ENCODE measurements around the gene RGS3. TPM values are rescaled to one million over a fixed set of nuclear protein-coding genes. Genes with fewer than 3 reads are reported as not detected.

RGS3 gene
- total RNA-seq, 2 experiments from 2014 or later = 68.9 to 77.2 TPM

DNA sequence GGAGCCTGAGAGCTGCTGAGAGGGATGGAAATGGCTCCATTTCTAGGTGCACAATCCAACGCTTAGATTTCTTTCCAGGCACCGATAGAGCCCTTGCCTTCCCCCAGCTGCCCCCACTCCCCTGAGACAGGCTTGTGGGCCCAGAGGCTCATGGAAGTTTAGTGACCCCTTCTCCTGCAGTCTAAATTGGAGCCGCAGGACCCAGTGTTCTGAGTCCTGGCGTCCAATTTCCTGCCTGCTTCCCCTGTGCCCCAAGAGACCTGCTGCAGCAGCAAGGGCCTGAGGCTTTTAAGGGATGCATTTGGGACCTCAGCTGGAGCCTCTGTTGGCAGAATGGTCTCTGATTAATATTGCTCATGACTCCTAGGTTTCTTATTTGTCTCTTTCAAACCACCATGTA lies 61.7 kb downstream of the RGS3 start:
- ChIA-PET CTCF (interaction anchor here (0.7 to 2.3 kb wide), 8 partner anchors 10 to 130 kb away, joined by 3 to 7 read pairs (median 4); no protein-coding TSS in a partner anchor), POLR2A (interaction anchor here (1.1 to 1.2 kb wide), 2 partner anchors 7 to 57 kb away, joined by 3 to 4 read pairs; no protein-coding TSS in a partner anchor)
- no peaks in the 10 kb centered on the region for H3K27me3 Mint-ChIP-seq (ENCODE audit: low read depth)
- peaks cover 75% of the 10 kb centered on the region for H3K4me1 Mint-ChIP-seq (ENCODE audit: low read depth)
- peak overlapping the region; percentile 14 for H3K27ac Mint-ChIP-seq
- ATAC-seq (no peak), DNase-seq (no peak)
- H3K4me3 Mint-ChIP-seq = no peak overlapping the region
- H3K9me3 Mint-ChIP-seq (ENCODE audit: insufficient read depth) = no peaks in the 10 kb centered on the region
- peaks cover 82% of the 10 kb centered on the region for H3K36me3 Mint-ChIP-seq (ENCODE audit: low read depth)

DNA sequence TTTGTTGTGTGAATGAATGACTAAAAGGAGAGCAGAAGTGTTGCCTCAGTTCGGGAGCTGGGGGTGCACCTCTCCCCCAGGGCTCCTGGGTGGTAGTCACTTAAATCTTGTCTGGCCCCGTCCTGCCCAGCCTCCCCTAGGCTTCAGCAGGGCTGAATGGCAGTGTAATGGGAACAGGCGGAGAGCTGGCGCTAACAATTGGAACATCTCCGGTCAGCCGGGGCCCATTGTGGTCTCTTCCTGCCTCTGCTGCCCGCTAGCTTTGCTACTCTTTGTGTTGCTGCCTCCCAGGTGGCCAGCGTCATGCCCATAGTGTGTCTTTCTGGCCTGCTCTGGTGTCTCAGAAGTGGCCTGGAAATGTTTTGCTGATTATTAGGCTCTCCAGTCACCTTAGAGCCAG lies 62.3 kb downstream of the RGS3 start:
- no peak for DNase-seq
- Mint-ChIP-seq H3K36me3 (ENCODE audit: low read depth) (peaks cover 81% of the 10 kb centered on the region), H3K4me1 (ENCODE audit: low read depth) (peaks cover 70% of the 10 kb centered on the region), H3K27ac (peak overlapping the region; percentile 14), H3K4me3 (no peak overlapping the region), H3K9me3 (ENCODE audit: insufficient read depth) (no peaks in the 10 kb centered on the region), H3K27me3 (ENCODE audit: low read depth) (no peaks in the 10 kb centered on the region)
- CTCF ChIA-PET = interaction anchor here (0.9 to 2.3 kb wide), 5 partner anchors 9 to 129 kb away, joined by 3 to 7 read pairs (median 5); no protein-coding TSS in a partner anchor
- no peak for ATAC-seq
- POLR2A ChIA-PET = interaction anchor here (1.1 to 1.2 kb wide), 2 partner anchors 8 to 57 kb away, joined by 3 to 4 read pairs; no protein-coding TSS in a partner anchor

DNA sequence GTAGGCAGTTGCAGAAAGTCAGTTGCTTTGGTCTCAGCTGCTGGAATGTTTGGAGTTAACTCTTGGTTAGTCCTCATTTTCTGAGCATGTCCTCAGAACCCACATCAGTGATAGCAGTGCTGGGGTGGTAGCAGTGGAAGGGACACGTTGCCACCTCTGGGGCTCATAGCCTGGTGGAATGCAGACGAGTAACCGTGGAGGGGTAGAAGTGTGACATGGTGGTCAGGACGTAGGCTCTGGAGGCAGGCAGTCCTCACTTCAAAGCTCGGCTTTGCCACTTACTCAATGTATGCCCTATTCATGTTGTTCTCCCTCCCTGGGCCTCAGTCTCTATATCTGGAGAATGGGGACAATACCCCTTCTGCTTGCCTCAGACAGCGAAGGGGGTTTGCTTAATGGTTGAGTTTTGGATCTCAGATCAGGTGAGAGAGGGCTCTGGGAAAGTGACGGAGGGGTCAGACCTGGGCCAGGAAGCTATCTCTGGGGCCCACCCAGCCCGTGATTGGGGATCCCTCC lies 62.8 kb downstream of the RGS3 start:
- Mint-ChIP-seq H3K9me3 (ENCODE audit: insufficient read depth) (no peaks in the 10 kb centered on the region), H3K27ac (no peak overlapping the region), H3K4me1 (ENCODE audit: low read depth) (peaks cover 67% of the 10 kb centered on the region), H3K36me3 (ENCODE audit: low read depth) (peaks cover 82% of the 10 kb centered on the region), H3K27me3 (ENCODE audit: low read depth) (no peaks in the 10 kb centered on the region), H3K4me3 (no peak overlapping the region)
- POLR2A ChIA-PET = interaction anchor here (1.1 to 1.3 kb wide), 3 partner anchors 8 to 56 kb away, joined by 3 to 4 read pairs (median 3); no protein-coding TSS in a partner anchor
- DNase-seq (no peak), ATAC-seq (no peak)
- CTCF ChIA-PET = interaction anchor here (0.9 kb wide), 1 partner anchor 56 kb away, joined by 3 read pairs; no protein-coding TSS in a partner anchor

DNA sequence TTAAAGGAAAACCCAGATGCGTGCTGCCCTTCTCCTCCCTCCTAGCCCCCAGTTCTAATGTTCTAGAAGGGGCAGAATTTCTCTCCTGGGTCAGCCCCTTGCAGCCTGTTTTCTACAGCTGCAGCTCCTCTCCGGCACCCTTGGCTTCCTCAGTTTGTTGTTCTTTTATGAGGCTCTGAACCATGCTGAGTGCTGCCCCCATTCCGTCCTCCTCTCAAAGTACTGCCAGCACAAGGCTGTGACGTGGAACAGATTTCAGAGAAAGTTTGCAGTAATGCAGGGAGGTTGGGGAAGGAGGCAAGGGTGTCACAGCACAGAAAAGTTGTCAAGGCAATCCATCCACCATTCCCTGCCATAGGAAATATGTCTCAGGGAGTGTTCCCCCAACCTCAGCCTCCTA lies 63.3 kb downstream of the RGS3 start:
- CTCF ChIA-PET = no interaction called here
- Mint-ChIP-seq H3K27ac (peak overlapping the region; percentile 75), H3K4me1 (ENCODE audit: low read depth) (peaks cover 62% of the 10 kb centered on the region), H3K4me3 (no peak overlapping the region), H3K36me3 (ENCODE audit: low read depth) (peaks cover 83% of the 10 kb centered on the region), H3K27me3 (ENCODE audit: low read depth) (no peaks in the 10 kb centered on the region), H3K9me3 (ENCODE audit: insufficient read depth) (no peaks in the 10 kb centered on the region)
- POLR2A ChIA-PET = interaction anchor here (1.3 kb wide), 1 partner anchor 11 kb away, joined by 3 read pairs; no protein-coding TSS in a partner anchor
- ATAC-seq (no peak), DNase-seq (no peak)

DNA sequence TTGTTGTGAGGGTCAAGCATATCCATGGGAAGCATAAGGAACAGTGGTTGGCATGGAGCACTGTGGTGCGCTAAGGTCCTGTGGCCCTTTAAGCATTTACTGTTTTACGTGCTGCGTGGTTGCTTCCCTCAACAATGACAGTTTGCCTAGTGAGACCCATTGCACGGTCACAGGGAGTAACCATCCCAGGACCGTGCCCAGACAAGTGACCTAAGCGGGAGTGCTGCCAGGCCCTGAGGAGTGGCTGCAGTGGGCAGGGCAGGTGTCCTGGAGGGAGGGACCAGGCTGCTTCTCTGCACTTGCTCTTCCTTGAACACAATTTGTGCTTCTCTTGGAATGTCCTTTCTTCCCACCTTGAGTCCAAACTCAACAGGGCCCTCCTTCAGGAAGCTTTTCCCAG lies 64.6 kb downstream of the RGS3 start:
- peak overlapping the region; percentile 24 for H3K27ac Mint-ChIP-seq
- H3K9me3 Mint-ChIP-seq (ENCODE audit: insufficient read depth) = no peaks in the 10 kb centered on the region
- ChIA-PET POLR2A (no interaction called here), CTCF (no interaction called here)
- peaks cover 77% of the 10 kb centered on the region for H3K36me3 Mint-ChIP-seq (ENCODE audit: low read depth)
- H3K27me3 Mint-ChIP-seq (ENCODE audit: low read depth) = no peaks in the 10 kb centered on the region
- ATAC-seq = no peak
- peaks cover 50% of the 10 kb centered on the region for H3K4me1 Mint-ChIP-seq (ENCODE audit: low read depth)
- DNase-seq = no peak
- H3K4me3 Mint-ChIP-seq = no peak overlapping the region

DNA sequence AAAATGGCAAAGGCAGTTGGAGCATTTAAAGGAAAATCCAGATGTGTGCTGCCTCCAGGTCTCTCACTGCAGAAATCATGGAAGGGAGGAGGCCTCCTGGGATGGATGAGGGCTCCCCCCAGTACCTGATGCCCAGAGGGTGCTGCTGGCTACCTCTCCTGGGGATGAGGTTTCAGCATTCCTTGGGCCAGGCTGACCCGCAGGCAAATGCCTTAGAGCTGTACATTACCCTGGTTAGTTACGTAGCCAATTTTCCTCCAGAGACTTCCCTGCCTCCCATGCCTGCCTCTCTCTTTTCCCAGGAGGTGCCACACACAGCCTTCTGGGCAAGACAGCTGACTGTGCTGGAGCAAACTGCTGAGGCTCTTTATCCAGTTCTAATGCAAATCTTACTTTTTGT lies 65.3 kb downstream of the RGS3 start:
- Mint-ChIP-seq H3K9me3 (ENCODE audit: insufficient read depth) (no peaks in the 10 kb centered on the region), H3K27ac (no peak overlapping the region), H3K36me3 (ENCODE audit: low read depth) (peaks cover 73% of the 10 kb centered on the region), H3K4me1 (ENCODE audit: low read depth) (peaks cover 43% of the 10 kb centered on the region), H3K27me3 (ENCODE audit: low read depth) (no peaks in the 10 kb centered on the region), H3K4me3 (no peak overlapping the region)
- ChIA-PET POLR2A (no interaction called here), CTCF (no interaction called here)
- no peak for DNase-seq
- no peak for ATAC-seq

DNA sequence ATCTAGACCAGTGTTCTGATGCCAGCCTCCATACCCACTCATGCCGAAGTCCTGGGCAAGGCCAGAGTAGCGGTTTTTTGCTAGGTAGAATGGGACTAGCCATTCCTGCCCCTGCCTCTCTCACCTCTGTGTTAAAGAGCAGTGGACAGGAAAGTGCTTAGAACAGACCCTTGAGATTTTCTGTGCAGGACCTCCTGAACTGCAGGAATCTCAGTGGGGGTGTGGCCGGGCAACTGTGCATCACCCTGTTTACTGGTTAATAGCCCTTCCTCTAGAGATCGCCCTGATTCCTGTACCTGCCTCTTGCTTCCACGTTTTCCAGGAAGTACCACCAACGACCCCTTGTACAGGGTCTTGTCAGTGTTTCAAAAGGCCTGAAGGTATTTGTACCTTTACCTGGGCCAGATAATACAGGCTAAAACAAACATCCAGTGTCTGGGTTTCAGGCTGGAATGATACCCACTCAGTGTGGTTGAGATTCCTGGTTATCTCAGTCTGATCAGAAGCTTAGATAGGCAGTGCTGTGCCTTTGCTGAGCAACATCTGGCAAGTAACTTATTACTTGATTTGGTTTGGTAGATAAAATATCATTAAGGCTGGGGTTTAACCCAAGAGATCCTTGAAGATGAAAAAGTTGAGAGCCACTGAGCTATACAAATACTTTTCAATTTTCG lies 65.9 kb downstream of the RGS3 start:
- H3K4me1 Mint-ChIP-seq (ENCODE audit: low read depth) = peaks cover 36% of the 10 kb centered on the region
- no peaks in the 10 kb centered on the region for H3K9me3 Mint-ChIP-seq (ENCODE audit: insufficient read depth)
- peaks cover 68% of the 10 kb centered on the region for H3K36me3 Mint-ChIP-seq (ENCODE audit: low read depth)
- H3K4me3 Mint-ChIP-seq = no peak overlapping the region
- no peak overlapping the region for H3K27ac Mint-ChIP-seq
- ChIA-PET POLR2A (interaction anchor here (1.0 kb wide), 1 partner anchor 9 kb away, joined by 3 read pairs; no protein-coding TSS in a partner anchor), CTCF (interaction anchor here (1.1 kb wide), 1 partner anchor 50 kb away, joined by 3 read pairs; no protein-coding TSS in a partner anchor)
- H3K27me3 Mint-ChIP-seq (ENCODE audit: low read depth) = no peaks in the 10 kb centered on the region
- DNase-seq = no peak
- ATAC-seq = no peak

DNA sequence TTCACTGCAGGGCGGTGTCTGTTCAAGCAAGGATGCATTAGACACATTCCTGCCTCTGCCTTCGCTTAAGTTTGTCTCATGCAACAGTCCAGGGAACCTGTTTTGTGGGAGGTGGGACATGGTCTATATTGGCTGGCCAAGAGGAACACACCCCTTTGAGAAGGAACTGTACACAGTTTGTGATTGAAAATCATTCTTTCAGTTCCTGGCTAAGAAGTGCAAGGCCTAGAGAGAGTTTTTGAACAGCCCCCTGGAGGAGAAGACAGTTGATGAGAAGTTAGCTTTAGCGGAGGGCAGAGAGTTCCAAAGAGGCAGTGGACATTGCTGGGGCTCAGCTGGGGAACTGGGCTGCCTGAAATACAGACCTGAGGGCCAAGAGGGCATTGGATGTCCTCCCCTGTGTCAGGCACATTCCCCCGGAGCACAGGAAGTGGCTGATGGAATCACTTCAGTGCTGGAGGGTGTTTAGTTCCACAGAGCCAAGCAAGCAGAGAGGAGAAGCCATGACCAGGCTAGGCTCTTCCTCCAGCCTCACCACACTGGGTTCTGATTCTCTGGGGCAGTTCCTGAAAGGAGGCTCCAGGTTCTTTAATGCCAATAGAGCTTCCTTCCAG lies 66.6 kb downstream of the RGS3 start:
- POLR2A ChIA-PET = interaction anchor here (1.0 kb wide), 1 partner anchor 9 kb away, joined by 3 read pairs; no protein-coding TSS in a partner anchor
- H3K27me3 Mint-ChIP-seq (ENCODE audit: low read depth) = no peaks in the 10 kb centered on the region
- peaks cover 30% of the 10 kb centered on the region for H3K4me1 Mint-ChIP-seq (ENCODE audit: low read depth)

DNA sequence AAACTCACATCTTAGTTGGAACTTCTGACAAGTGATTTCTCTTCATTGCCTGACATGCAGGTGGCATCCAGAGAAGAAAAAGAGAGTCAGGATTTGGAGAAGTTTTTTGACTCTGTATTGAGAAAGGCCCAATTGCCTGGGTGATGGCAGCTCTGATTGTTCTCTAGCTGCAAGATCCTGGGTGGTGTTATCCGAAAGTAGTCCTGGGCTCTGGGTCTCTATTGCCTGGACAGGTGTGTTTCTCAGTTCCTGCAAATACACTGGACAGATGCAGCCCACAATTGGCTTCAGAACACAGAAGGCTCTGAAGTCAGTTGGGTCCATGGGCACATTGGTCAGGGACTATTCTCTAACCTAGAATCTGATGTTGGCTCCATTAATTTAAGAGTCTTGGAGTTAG lies 67.4 kb downstream of the RGS3 start:
- Mint-ChIP-seq H3K4me3 (no peak overlapping the region), H3K4me1 (ENCODE audit: low read depth) (peaks cover 22% of the 10 kb centered on the region), H3K27me3 (ENCODE audit: low read depth) (no peaks in the 10 kb centered on the region), H3K36me3 (ENCODE audit: low read depth) (peaks cover 60% of the 10 kb centered on the region), H3K9me3 (ENCODE audit: insufficient read depth) (no peaks in the 10 kb centered on the region), H3K27ac (no peak overlapping the region)
- DNase-seq (no peak), ATAC-seq (no peak)
- CTCF ChIA-PET = interaction anchor here (0.6 to 1.8 kb wide), 3 partner anchors 51 to 130 kb away, joined by 3 to 5 read pairs (median 3); partner anchors contain the start of gene ALAD
- POLR2A ChIA-PET = no interaction called here

More for the DNA sequence above, 66.6 kb downstream of the RGS3 start:
- no peaks in the 10 kb centered on the region for H3K9me3 Mint-ChIP-seq (ENCODE audit: insufficient read depth)
- no peak for DNase-seq
- ATAC-seq = no peak
- peaks cover 63% of the 10 kb centered on the region for H3K36me3 Mint-ChIP-seq (ENCODE audit: low read depth)
- CTCF ChIA-PET = interaction anchor here (1.1 to 1.8 kb wide), 2 partner anchors 49 to 52 kb away, joined by 3 to 5 read pairs; no protein-coding TSS in a partner anchor
- H3K4me3 Mint-ChIP-seq = no peak overlapping the region
- H3K27ac Mint-ChIP-seq = peak overlapping the region; percentile 69

DNA sequence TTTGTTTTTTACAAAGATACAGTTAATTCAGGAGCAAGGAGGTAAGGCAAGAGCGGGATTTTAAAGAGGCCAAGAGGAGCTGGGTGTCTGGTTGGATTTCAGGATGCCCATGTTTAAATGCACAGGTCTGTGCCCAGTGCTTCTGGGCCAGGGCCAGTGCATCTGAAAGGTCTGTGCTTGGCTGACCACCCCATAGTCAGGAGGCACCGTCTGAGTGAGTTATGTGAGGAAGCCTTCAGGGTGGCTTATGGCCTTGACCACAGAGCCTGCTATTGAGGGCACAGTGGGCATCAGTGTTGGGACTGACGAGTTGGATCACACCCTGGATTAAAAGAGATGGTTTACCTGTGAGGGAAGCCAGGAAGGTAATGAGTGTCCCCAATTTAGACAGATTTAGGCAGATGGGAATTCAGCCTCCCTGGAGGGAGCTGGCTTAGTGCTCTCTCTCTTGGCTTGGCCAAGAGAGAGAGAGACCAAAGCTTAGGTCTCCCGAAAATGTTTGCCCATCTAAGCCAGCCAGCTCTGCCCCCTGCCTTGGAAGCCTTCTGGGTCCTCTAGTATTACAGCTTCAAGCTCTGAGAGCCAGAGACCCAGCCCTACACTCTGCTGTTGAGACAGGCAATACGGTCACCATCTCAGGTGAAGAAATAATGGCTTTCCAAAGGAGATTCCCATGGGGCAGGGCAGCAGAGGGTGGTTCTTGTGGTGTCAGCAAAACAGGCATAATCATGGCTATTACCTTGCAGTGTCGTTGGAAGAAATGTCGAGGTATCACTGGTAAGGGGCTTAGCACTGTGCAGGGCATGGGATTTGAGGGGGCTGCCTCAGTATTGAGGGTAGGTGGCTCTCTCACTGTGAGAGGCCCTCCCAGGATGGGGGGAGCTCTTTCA lies 68.6 kb downstream of the RGS3 start:
- CTCF ChIA-PET = interaction anchor here (0.8 to 1.8 kb wide), 3 partner anchors 9 to 59 kb away, joined by 3 to 5 read pairs (median 3); no protein-coding TSS in a partner anchor
- Mint-ChIP-seq H3K27ac (no peak overlapping the region), H3K36me3 (ENCODE audit: low read depth) (peaks cover 57% of the 10 kb centered on the region), H3K4me1 (ENCODE audit: low read depth) (peaks cover 11% of the 10 kb centered on the region), H3K27me3 (ENCODE audit: low read depth) (no peaks in the 10 kb centered on the region), H3K9me3 (ENCODE audit: insufficient read depth) (no peaks in the 10 kb centered on the region), H3K4me3 (no peak overlapping the region)
- no peak for DNase-seq
- ATAC-seq = no peak
- POLR2A ChIA-PET = interaction anchor here (0.6 kb wide), 1 partner anchor 9 kb away, joined by 3 read pairs; no protein-coding TSS in a partner anchor

DNA sequence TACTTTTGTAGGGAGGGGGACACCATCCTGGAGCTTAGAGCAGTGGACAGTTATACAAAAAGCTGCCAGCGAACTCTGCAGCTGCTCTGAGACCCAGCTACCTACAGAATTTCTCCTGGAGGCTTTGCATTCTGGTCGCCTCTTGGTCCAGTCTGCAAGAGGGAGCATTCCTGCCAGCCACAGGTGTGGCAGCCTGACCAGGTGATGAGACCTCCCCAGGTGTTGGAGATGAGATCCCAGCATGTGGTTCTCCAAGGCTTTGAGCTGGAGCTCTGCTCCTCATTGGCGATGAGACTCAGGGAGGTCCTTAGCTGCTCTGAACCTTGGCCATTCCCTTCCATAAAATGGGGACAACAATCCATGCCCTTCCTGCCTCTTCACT lies 69.3 kb downstream of the RGS3 start:
- Mint-ChIP-seq H3K27ac (no peak overlapping the region), H3K9me3 (ENCODE audit: insufficient read depth) (no peaks in the 10 kb centered on the region), H3K36me3 (ENCODE audit: low read depth) (peaks cover 57% of the 10 kb centered on the region), H3K4me3 (no peak overlapping the region), H3K27me3 (ENCODE audit: low read depth) (no peaks in the 10 kb centered on the region), H3K4me1 (ENCODE audit: low read depth) (peaks cover 6% of the 10 kb centered on the region)
- POLR2A ChIA-PET = interaction anchor here (0.6 kb wide), 1 partner anchor 9 kb away, joined by 3 read pairs; no protein-coding TSS in a partner anchor
- ATAC-seq = no peak
- CTCF ChIA-PET = interaction anchor here (1.4 kb wide), 1 partner anchor 47 kb away, joined by 4 read pairs; no protein-coding TSS in a partner anchor
- DNase-seq = no peak

Measured in activated CD8-positive, alpha-beta T cell treated with anti-CD3 and anti-CD28 coated beads, Interleukin-2, amount 10 ng/mL, durations not matched to agents 7 days and 5 days (primary cell).